Measurements from ENCODE around the gene TRAPPC3. TPM values are rescaled to one million over a fixed set of nuclear protein-coding genes. Genes with fewer than 3 reads are reported as not detected.
"Not testable (repeated sequence)": the region's sequence is repeated elsewhere in the genome, so short reads cannot be mapped to it uniquely, and the experiment has no call there.

TRAPPC3 gene
- total RNA-seq, 3 donors from 2014 or later (not counting 1 experiment from before 2014, with no cell fraction given), result 28.0 to 34.7 (median 34.3) TPM

DNA sequence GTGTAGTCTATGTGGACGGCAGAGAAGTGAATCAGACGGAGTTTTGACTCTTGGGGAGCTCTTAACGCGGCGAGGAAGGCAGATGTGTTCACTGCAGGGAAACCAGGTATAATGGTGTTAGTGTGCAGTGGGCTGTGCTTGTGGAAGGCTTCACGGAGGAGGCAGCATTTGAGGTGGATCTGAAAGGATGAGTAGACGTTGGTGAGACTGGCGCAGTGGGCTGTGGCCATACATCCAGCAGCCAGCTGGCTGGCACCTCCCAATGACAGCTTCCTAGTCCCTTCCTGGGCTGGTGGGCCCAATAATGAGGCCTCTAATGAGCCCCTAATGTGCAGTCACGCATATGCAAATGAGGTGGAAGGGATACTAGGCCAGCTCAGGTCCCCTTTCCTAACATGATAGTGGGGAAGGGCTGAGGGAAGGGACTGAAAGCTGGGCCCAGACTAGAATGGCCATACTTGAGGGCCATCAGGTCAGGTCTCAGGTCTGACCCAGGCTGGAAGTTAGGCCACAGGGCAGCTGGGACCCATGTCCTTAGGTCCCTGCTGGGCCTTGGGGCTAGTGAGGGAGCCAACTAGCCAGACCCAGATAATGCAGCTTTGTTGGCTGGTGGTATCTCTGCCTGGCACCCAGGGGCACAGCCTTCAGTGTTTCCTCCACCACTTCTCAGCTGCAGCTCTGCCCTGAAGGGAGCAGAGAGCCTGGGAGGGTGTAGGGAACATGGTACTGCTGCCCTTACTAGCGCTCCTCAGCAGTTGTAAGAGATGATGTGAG is 10.5 kb upstream of the TRAPPC3 start:
- Mint-ChIP-seq H3K4me3 (peak overlapping the region; percentile 82), H3K36me3 (no peaks in the 10 kb centered on the region), H3K9me3 (no peaks in the 10 kb centered on the region), H3K27me3 (ENCODE audit: low read depth in 2 of 2) (no peaks in the 10 kb centered on the region), H3K4me1 (peaks cover 62 to 78% of the 10 kb centered on the region in 2 donors), H3K27ac (peak overlapping the region; percentile 88 to 99)
- intact Hi-C loops (cut with micrococcal nuclease), result no loop called here
- H3K27ac ChIP-seq (ENCODE audit: low read length), result peak overlapping the region; percentile 84
- TF ChIP-seq CTCF (IDR thresholded peaks at IDR 0.05), result no peak
- H3K4me3 ChIP-seq (ENCODE audit: low read length), result no peak overlapping the region
- 79% methylated on average over 10 of the region's 10 CpGs for WGBS (ENCODE audit: insufficient coverage)
- no peak for ATAC-seq
- H3K4me1 ChIP-seq (ENCODE audit: control insufficient read depth, insufficient read depth, low read length), result peaks cover 74% of the 10 kb centered on the region
- H3K9me3 ChIP-seq (ENCODE audit: control insufficient read depth, insufficient read depth, low read length), result no peaks in the 10 kb centered on the region
- peak in 1 of 2 donors; percentile 35 for DNase-seq
- H3K27me3 ChIP-seq (ENCODE audit: control insufficient read depth, insufficient read depth, low read length), result no peaks in the 10 kb centered on the region
- peaks cover 1% of the 10 kb centered on the region for H3K36me3 ChIP-seq (ENCODE audit: control insufficient read depth, insufficient read depth, low read length)

DNA sequence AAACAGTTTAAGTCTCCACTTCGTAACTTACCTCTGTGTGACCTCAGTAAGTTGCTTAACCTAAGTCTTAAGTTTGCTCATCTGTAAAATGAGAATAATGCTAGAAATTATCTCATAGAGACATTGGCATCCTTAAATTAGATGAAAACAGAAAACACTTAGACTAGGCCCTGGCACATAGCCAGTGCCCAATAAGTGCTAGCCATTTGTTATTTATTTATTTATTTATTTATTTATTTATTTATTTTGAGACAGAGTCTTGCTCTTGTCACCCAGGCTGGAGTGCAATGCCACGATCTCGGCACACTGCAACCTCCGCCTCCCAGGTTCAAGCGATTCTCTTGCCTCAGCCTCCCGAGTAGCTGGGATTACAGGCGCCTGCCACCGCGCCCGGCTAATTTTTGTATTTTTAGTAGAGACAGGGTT is 9.6 kb upstream of the TRAPPC3 start:
- H3K36me3 ChIP-seq (ENCODE audit: control insufficient read depth, insufficient read depth, low read length); H3K4me3 ChIP-seq (ENCODE audit: low read length); H3K9me3 ChIP-seq (ENCODE audit: control insufficient read depth, insufficient read depth, low read length); H3K36me3 Mint-ChIP-seq; H3K9me3 Mint-ChIP-seq; H3K27me3 ChIP-seq (ENCODE audit: control insufficient read depth, insufficient read depth, low read length); H3K27me3 Mint-ChIP-seq (ENCODE audit: low read depth in 2 of 2); ATAC-seq; intact Hi-C loops (cut with micrococcal nuclease); DNase-seq: not testable (repeated sequence)
- H3K4me1 Mint-ChIP-seq, result peaks cover 63 to 76% of the 10 kb centered on the region in 2 donors
- Histone ChIP-seq H3K4me1 (ENCODE audit: control insufficient read depth, insufficient read depth, low read length) (peaks cover 74% of the 10 kb centered on the region), H3K27ac (ENCODE audit: low read length) (peak overlapping the region; percentile 67)
- H3K4me3 Mint-ChIP-seq, result peak overlapping the region; percentile 87
- WGBS (ENCODE audit: insufficient coverage), result 94% methylated on average over 7 of the region's 10 CpGs
- H3K27ac Mint-ChIP-seq, result peak overlapping the region; percentile 89 to 99

- Histone ChIP-seq H3K9me3 (ENCODE audit: control insufficient read depth, insufficient read depth, low read length) (no peaks in the 10 kb centered on the region), H3K4me3 (ENCODE audit: low read length) (peak overlapping the region; percentile 66), H3K27ac (ENCODE audit: low read length) (peak overlapping the region; percentile 67), H3K4me1 (ENCODE audit: control insufficient read depth, insufficient read depth, low read length) (peaks cover 74% of the 10 kb centered on the region), H3K36me3 (ENCODE audit: control insufficient read depth, insufficient read depth, low read length) (no peaks in the 10 kb centered on the region), H3K27me3 (ENCODE audit: control insufficient read depth, insufficient read depth, low read length) (no peaks in the 10 kb centered on the region)
- Mint-ChIP-seq H3K4me3 (peak overlapping the region; percentile 87), H3K27me3 (ENCODE audit: low read depth in 2 of 2) (no peaks in the 10 kb centered on the region), H3K9me3 (no peaks in the 10 kb centered on the region), H3K4me1 (peaks cover 67 to 81% of the 10 kb centered on the region in 2 donors), H3K36me3 (no peaks in the 10 kb centered on the region), H3K27ac (peak overlapping the region; percentile 89 to 99)
- DNase-seq (peak in 1 of 2 donors; percentile 32), ATAC-seq (no peak)
- intact Hi-C loops (cut with micrococcal nuclease), result loop anchor here (1.0 kb wide), 1 partner anchor 9 kb away; the partner anchor contains the start of gene TRAPPC3
- 50% methylated on average over 9 of the region's 9 CpGs for WGBS (ENCODE audit: insufficient coverage)
- TF ChIP-seq CTCF (IDR thresholded peaks at IDR 0.05), result no peak
Observed at GRCh38 chr1:36157973-36158826, 8.9 kb upstream of the TRAPPC3 start.
